WTC11 (cell line): Measurements from ENCODE around the gene ZNF398.

Source experiments
- CREB1 ChIP-seq: sonication (generic); formaldehyde crosslinking; IDR thresholded peaks from 2 replicates; pipeline ENCODE4 v1.8.0; 2023; ENCODE audit warnings: mild to moderate bottlenecking, missing genetic modification reagents
- CTCF ChIP-seq: fragments of 200-600 bp; IDR thresholded peaks from 2 replicates; pipeline ENCODE4 v1.8.0; 2022; ENCODE audit warnings: antibody characterized with exemption
- ESRRA ChIP-seq: sonication (generic); formaldehyde crosslinking; IDR thresholded peaks from 2 replicates; pipeline ENCODE4 v1.8.1; 2022; ENCODE audit warnings: mild to moderate bottlenecking, missing genetic modification reagents, borderline replicate concordance
- FOXP1 ChIP-seq: sonication (generic); formaldehyde crosslinking; IDR thresholded peaks from 2 replicates; pipeline ENCODE4 v1.8.0; 2022; ENCODE audit warnings: missing genetic modification reagents, mild to moderate bottlenecking, moderate library complexity, borderline replicate concordance
- GABPB1 ChIP-seq: sonication (generic); formaldehyde crosslinking; IDR thresholded peaks from 2 replicates; pipeline ENCODE4 v1.8.1; 2023; ENCODE audit warnings: mild to moderate bottlenecking, missing genetic modification reagents
- MLX ChIP-seq: sonication (generic); formaldehyde crosslinking; IDR thresholded peaks from 2 replicates; pipeline ENCODE4 v1.8.1; 2023; ENCODE audit warnings: mild to moderate bottlenecking, missing genetic modification reagents, moderate library complexity
- MXD4 ChIP-seq: fragments of 250-450 bp; sonication (Bioruptor Pico); IDR thresholded peaks from 2 replicates; pipeline ENCODE4 v1.8.0; 2021; ENCODE audit warnings: mild to moderate bottlenecking, moderate library complexity, borderline replicate concordance
- NR2C2 ChIP-seq: sonication (generic); formaldehyde crosslinking; IDR thresholded peaks from 2 replicates; pipeline ENCODE4 v1.8.0; 2022; ENCODE audit warnings: mild to moderate bottlenecking, missing genetic modification reagents
- SMAD4 ChIP-seq: sonication (generic); formaldehyde crosslinking; IDR thresholded peaks from 2 replicates; pipeline ENCODE4 v1.8.0; 2022; ENCODE audit warnings: mild to moderate bottlenecking, missing genetic modification reagents
- SP1 ChIP-seq: sonication (generic); formaldehyde crosslinking; conservative IDR thresholded peaks from 2 replicates; pipeline ENCODE4 v1.8.1; 2022; ENCODE audit warnings: missing genetic modification reagents
- STAT6 ChIP-seq: sonication (generic); formaldehyde crosslinking; conservative IDR thresholded peaks from 2 replicates; pipeline ENCODE4 v1.8.1; 2023; ENCODE audit warnings: mild to moderate bottlenecking, low read depth, missing genetic modification reagents, moderate library complexity
- USF2 ChIP-seq: sonication (generic); formaldehyde crosslinking; IDR thresholded peaks from 2 replicates; pipeline ENCODE4 v1.8.1; 2023; ENCODE audit warnings: mild to moderate bottlenecking, missing genetic modification reagents, moderate library complexity
- TF ChIP-seq, protein P1 (sequence below): sonication (generic); formaldehyde crosslinking; IDR thresholded peaks from 2 replicates; pipeline ENCODE4 v1.8.0; 2022; ENCODE audit warnings: mild to moderate bottlenecking, missing genetic modification reagents
- TF ChIP-seq, protein P2 (sequence below): sonication (generic); formaldehyde crosslinking; IDR thresholded peaks from 2 replicates; pipeline ENCODE4 v1.8.1; 2022; ENCODE audit warnings: low read depth, missing genetic modification reagents, borderline replicate concordance

DNA sequence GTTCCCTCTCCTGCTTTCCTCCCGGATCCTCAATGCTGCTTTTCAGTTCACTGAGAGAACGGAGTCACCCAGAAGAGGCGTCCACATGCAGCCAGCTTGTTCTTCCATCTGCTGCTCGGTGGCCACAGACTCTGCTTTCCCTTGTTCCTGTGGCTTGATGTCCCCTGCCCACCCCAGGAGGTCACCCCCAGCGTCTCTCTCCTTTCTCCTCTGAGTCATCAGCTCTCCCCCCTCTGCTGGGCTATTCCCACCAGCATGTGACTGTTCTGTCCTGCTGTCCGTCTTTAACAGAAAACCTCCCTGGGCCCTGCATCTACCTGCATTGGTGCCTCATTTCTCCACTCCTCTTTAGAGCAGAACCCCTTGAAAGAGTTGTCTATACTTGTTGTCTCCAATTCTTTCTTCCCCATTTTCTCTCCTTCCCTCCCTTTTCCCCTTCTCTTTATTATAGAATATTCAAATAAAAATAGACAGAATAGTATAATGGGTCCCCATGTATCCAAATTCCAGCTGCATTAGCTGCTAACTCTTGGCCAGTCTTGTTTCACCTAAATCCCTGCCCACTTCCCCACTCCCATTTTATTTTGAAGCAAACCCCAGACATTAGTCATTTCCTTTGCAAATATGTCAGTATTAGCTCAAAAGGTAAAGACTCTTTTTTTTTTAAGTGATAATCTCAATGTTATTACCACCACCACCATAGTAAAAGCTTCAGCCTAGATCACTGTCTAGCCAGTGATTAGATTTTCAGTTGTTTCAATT lies 52.2 kb downstream of the ZNF398 start:
- TF ChIP-seq USF2 (CRISPR knock-in tag): no peak
- no peak for TF ChIP-seq CTCF
- TF ChIP-seq STAT6: no peak
- TF ChIP-seq GABPB1: no peak
- no peak for TF ChIP-seq FOXP1 (CRISPR knock-in tag)
- no peak for TF ChIP-seq NR2C2 (CRISPR knock-in tag)
- TF ChIP-seq CREB1 (CRISPR knock-in tag): no peak
- TF ChIP-seq SMAD4 (CRISPR knock-in tag): no peak
- TF ChIP-seq, protein P1, sequence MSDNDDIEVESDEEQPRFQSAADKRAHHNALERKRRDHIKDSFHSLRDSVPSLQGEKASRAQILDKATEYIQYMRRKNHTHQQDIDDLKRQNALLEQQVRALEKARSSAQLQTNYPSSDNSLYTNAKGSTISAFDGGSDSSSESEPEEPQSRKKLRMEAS (CRISPR knock-in tag): no peak
- TF ChIP-seq ESRRA: no peak
- TF ChIP-seq SP1 (CRISPR knock-in tag): no peak
- TF ChIP-seq, protein P2, sequence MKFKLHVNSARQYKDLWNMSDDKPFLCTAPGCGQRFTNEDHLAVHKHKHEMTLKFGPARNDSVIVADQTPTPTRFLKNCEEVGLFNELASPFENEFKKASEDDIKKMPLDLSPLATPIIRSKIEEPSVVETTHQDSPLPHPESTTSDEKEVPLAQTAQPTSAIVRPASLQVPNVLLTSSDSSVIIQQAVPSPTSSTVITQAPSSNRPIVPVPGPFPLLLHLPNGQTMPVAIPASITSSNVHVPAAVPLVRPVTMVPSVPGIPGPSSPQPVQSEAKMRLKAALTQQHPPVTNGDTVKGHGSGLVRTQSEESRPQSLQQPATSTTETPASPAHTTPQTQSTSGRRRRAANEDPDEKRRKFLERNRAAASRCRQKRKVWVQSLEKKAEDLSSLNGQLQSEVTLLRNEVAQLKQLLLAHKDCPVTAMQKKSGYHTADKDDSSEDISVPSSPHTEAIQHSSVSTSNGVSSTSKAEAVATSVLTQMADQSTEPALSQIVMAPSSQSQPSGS (CRISPR knock-in tag): no peak
- no peak for TF ChIP-seq MXD4 (CRISPR knock-in tag)
- no peak for TF ChIP-seq MLX
